ENCODE measurements around the gene ARF6. TPM values are rescaled to one million over a fixed set of nuclear protein-coding genes. Genes with fewer than 3 reads are reported as not detected.

Gene ARF6
- total and polyA plus RNA-seq, 10 of the 15 experiments (the other 5 are each of a cell fraction or from before 2014, with no cell fraction given) = 46.8 to 128 (median 71.9) TPM

- no TSS peak for BruUV-seq (replicated peaks)
- H3K27ac ChIP-seq (ENCODE audit: control insufficient read depth, insufficient read depth) = no peak overlapping the region
- intact Hi-C loops (cut with micrococcal nuclease; ENCODE audit: unreplicated experiment) (no loop called here), in situ Hi-C loops (cut with MboI) (no loop called here)
- SMC1A ChIA-PET (ENCODE audit: uncharacterized antibody, unreplicated experiment) = no interaction called here
- H3K9me3 ChIP-seq (replicated peaks; ENCODE audit: control insufficient read depth, insufficient read depth, low read length) = no peaks in the 10 kb centered on the region
- no peak overlapping the region for H3K9ac ChIP-seq (ENCODE audit: control insufficient read depth, insufficient read depth, low read length)
- no peak for TF ChIP-seq SMC3 (IDR thresholded peaks at IDR 0.05; ENCODE audit: borderline replicate concordance, low read length)
- TF ChIP-seq MEF2B (IDR thresholded peaks at IDR 0.05; ENCODE audit: partially characterized antibody, poor library complexity, severe bottlenecking) = no peak
- TF ChIP-seq ZZZ3 (IDR thresholded peaks at IDR 0.05; ENCODE audit: control insufficient read depth, insufficient read length, low read depth) = no peak
- TF ChIP-seq NFIC (IDR thresholded peaks at IDR 0.05; ENCODE audit: low read depth, low read length) = no peak
- no peak for TF ChIP-seq ETV6 (conservative IDR thresholded peaks at IDR 0.05 in 1 of 2, IDR thresholded peaks at IDR 0.05 in 1 of 2; ENCODE audit: borderline replicate concordance in 1 of 2, low read depth in 1 of 2)
- no peak for TF ChIP-seq NKRF (conservative IDR thresholded peaks at IDR 0.05)
- no peak for TF ChIP-seq PKNOX1 (IDR thresholded peaks at IDR 0.05)
- TF ChIP-seq RBBP5 (conservative IDR thresholded peaks at IDR 0.05) = no peak
- TF ChIP-seq BACH1 (IDR thresholded peaks at IDR 0.05; ENCODE audit: borderline replicate concordance) = no peak
- no peak for TF ChIP-seq ZNF592 (IDR thresholded peaks at IDR 0.05)
- no peak overlapping the region for H3K4me2 ChIP-seq (ENCODE audit: control insufficient read depth, insufficient read depth)
- H3K4me1 ChIP-seq (ENCODE audit: control insufficient read depth, insufficient read depth, low read length) = no peaks in the 10 kb centered on the region
- FAIRE-seq (no peak), ATAC-seq (no peak), DNase-seq (ENCODE audit: low read depth, low spot score) (no peak)
- H3K79me2 ChIP-seq (ENCODE audit: control insufficient read depth, insufficient read depth, low read length) = no peaks in the 10 kb centered on the region
- H3K27me3 ChIP-seq (replicated peaks in 1 of 2; ENCODE audit: control insufficient read depth in 2 of 2, insufficient read depth in 2 of 2, low read length in 1 of 2) = no peaks in the 10 kb centered on the region
- CTCF ChIA-PET = no interaction called here
- no peaks in the 10 kb centered on the region for H3K36me3 ChIP-seq (ENCODE audit: control insufficient read depth in 2 of 2, insufficient read depth in 2 of 2, low read length in 1 of 2)
- no peaks in the 10 kb centered on the region for H4K20me1 ChIP-seq (ENCODE audit: control insufficient read depth, insufficient read depth)
- POLR2A ChIA-PET = interaction anchor here (0.5 to 1.1 kb wide), 2 partner anchors 20 to 172 kb away, joined by 3 read pairs; no protein-coding TSS in a partner anchor
- no peak overlapping the region for H3K4me3 ChIP-seq
- H2AFZ ChIP-seq (ENCODE audit: control insufficient read depth, low read depth, low read length) = no peak overlapping the region
- RAD21 ChIA-PET (ENCODE audit: unreplicated experiment) = no interaction called here
- WGBS (ENCODE audit: insufficient coverage, insufficient replicate concordance, low lambda C conversion rate, missing lambda C conversion rate) = 94% methylated on average over 4 of the region's 4 CpGs
These were observed 16.1 kb downstream of the ARF6 start for GRCh38 chr14:49909016-49909415.
